Progenitor cell of endocrine pancreas (in vitro differentiated cells): ENCODE measurements around the gene PTPRB. TPM values are rescaled to one million over a fixed set of nuclear protein-coding genes. Genes with fewer than 3 reads are reported as not detected.

Source experiments
- DNase-seq: peaks from one replicate; pipeline ENCODE4 v3.0.0; 2021; ENCODE audit warnings: low spot score; ENCODE audit not compliant: unreplicated experiment
- H3K27ac Mint-ChIP-seq: 2 replicates; pipeline ENCODE4 v1.8.0; 2021; ENCODE audit warnings: mild to moderate bottlenecking, moderate library complexity, mixed read lengths
- H3K27me3 Mint-ChIP-seq: 2 replicates; pipeline ENCODE4 v1.8.0; 2021; ENCODE audit warnings: mixed read lengths
- H3K36me3 Mint-ChIP-seq: 2 replicates; pipeline ENCODE4 v1.8.0; 2022; ENCODE audit warnings: mixed read lengths; ENCODE audit not compliant: insufficient read depth
- H3K4me1 Mint-ChIP-seq: 2 replicates; pipeline ENCODE4 v1.8.0; 2021; ENCODE audit warnings: low read depth, mixed read lengths
- H3K4me3 Mint-ChIP-seq: 2 replicates; pipeline ENCODE4 v1.8.0; 2021; ENCODE audit warnings: low read depth, mild to moderate bottlenecking, moderate library complexity, mixed read lengths
- H3K9me3 Mint-ChIP-seq: 2 replicates; pipeline ENCODE4 v1.8.0; 2021; ENCODE audit warnings: low read depth, mixed read lengths
- total RNA-seq: library from RNA; stranded (reverse); gene quantifications from 2 replicates; pipeline ENCODE4 v1.2.1, GENCODE V29; 2021
- TF ChIP-seq, protein P1 (sequence below): fragments of 200-600 bp; sonication (generic); IDR thresholded peaks from one replicate; pipeline ENCODE4 v1.5.0; 2021; ENCODE audit warnings: antibody characterized with exemption, mild to moderate bottlenecking; ENCODE audit not compliant: unreplicated experiment

Gene PTPRB
- total RNA-seq, 1 donor from 2014 or later: 0.38 TPM

DNA sequence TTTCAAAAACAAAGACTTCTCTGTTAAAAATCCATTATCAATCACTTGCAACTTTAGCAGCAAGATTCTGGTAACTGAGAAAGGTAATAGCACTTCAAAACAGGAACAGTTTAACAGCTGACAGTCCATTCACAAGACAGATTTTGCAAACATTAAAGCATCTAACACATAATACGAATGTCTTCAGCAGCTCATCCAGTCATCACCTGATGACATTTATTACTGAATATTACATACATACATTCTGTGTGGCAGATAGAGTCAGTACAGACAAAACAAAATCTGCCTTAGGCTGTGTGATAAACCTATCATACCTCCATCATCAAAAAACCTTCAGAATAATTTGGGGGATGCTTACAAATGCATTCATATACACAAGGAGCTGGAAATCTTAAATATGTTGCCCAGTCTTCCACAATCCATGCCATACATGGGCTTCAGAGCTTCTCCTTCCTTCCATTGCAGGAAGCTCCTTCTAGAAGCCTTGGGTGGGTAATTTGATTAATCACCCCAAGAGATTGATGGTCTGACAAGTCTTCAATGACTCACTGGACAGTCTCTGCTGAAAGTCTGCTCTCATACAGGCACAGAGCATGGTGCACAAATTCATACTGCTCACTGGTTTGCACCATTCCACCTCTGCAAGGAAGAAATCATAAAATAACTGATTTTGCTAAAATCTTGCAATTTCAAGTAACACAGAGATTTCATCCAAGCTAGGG, 1.6 kb upstream of the PTPRB start:
- DNase-seq: no peak
- H3K9me3 Mint-ChIP-seq: no peaks in the 10 kb centered on the region
- no peak overlapping the region for H3K27ac Mint-ChIP-seq
- peaks cover 10% of the 10 kb centered on the region for H3K27me3 Mint-ChIP-seq
- no peaks in the 10 kb centered on the region for H3K36me3 Mint-ChIP-seq
- H3K4me3 Mint-ChIP-seq: no peak overlapping the region
- H3K4me1 Mint-ChIP-seq: peaks cover 7% of the 10 kb centered on the region
- TF ChIP-seq, protein P1, sequence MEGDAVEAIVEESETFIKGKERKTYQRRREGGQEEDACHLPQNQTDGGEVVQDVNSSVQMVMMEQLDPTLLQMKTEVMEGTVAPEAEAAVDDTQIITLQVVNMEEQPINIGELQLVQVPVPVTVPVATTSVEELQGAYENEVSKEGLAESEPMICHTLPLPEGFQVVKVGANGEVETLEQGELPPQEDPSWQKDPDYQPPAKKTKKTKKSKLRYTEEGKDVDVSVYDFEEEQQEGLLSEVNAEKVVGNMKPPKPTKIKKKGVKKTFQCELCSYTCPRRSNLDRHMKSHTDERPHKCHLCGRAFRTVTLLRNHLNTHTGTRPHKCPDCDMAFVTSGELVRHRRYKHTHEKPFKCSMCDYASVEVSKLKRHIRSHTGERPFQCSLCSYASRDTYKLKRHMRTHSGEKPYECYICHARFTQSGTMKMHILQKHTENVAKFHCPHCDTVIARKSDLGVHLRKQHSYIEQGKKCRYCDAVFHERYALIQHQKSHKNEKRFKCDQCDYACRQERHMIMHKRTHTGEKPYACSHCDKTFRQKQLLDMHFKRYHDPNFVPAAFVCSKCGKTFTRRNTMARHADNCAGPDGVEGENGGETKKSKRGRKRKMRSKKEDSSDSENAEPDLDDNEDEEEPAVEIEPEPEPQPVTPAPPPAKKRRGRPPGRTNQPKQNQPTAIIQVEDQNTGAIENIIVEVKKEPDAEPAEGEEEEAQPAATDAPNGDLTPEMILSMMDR: no peak

DNA sequence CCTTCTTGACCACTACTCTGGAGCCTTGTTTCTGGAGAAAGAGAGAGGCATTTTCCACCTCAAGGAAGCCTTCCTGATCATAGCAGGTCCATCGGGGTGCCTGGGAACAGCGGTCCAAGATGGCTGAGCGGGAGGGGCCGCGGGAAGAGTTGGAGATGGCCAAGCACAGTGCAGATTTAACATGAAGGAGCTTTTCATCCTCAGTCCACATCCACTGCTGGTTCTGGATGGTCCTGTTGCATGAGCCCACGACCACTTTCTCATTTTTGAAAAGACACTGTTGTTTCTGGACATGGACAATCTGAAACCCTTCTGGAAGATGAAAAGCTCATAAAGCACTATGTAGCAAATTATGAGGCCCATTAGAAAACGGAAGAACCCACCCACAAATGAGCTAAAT, 1.5 kb downstream of the PTPRB start:
- TF ChIP-seq, protein P1: no peak
- Mint-ChIP-seq H3K27me3 (peaks cover 6% of the 10 kb centered on the region), H3K4me1 (peaks cover 3% of the 10 kb centered on the region), H3K4me3 (no peak overlapping the region), H3K9me3 (no peaks in the 10 kb centered on the region), H3K27ac (no peak overlapping the region), H3K36me3 (no peaks in the 10 kb centered on the region)
- DNase-seq: no peak

DNA sequence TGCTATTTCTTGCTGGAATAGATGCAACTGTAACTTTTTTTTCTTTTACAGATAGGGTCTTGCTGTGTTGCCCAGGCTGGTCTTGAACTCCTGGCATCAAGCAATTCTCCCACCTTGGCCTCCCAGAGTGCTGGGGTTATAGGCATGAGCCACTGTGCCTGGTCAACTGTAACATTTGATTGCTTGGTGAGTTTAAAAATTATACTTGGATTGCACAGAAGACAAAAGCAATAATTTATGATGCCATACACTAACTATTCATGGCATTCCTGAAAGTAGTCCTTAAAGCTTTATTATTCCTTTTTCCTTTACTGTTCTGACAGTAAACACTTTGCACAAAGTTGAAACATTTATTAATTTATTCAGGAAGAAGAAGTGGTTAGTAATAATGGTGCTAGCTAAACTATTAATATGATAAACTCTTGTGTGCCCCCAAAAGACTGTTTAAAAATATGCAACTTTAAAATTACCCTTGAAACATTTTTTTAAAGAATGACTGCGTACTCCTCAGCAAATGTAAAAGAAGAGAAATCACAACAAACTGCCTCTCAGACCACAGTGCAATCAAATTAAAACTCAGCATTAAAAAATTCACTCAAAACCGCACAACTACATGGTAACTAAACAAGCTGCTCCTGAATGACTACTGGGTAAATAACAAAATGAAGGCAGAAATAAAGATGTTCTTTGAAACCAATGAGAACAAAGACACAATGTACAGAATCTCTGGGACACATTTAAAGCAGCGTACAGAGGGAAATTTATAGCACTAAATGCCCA, 8.3 kb downstream of the PTPRB start:
- Mint-ChIP-seq H3K27me3 (peaks cover 9% of the 10 kb centered on the region), H3K27ac (no peak overlapping the region), H3K4me1 (no peaks in the 10 kb centered on the region), H3K36me3 (no peaks in the 10 kb centered on the region), H3K9me3 (peaks cover 9% of the 10 kb centered on the region), H3K4me3 (no peak overlapping the region)
- TF ChIP-seq, protein P1: no peak
- DNase-seq: no peak

DNA sequence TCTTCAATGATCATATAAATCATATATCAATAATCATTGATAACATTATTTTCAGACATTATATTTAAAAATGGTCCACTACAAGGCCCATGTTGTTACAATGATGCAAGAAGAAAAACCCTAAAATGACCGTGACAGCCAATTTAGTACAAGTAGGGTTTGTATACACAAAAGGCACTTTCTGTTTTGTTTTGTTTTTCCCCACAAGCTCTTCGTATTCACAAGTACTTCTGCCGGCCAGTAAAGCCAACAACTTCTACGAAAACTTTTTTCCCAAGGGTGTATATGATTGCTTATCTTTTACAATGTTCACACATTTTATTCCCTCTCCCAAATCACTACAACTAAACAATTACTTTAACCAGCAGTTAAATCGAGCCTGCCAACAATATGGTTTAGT, 9.6 kb downstream of the PTPRB start:
- Mint-ChIP-seq H3K4me3 (no peak overlapping the region), H3K27me3 (peaks cover 9% of the 10 kb centered on the region), H3K4me1 (no peaks in the 10 kb centered on the region), H3K36me3 (no peaks in the 10 kb centered on the region), H3K27ac (no peak overlapping the region), H3K9me3 (peaks cover 9% of the 10 kb centered on the region)
- TF ChIP-seq, protein P1: no peak
- no peak for DNase-seq

DNA sequence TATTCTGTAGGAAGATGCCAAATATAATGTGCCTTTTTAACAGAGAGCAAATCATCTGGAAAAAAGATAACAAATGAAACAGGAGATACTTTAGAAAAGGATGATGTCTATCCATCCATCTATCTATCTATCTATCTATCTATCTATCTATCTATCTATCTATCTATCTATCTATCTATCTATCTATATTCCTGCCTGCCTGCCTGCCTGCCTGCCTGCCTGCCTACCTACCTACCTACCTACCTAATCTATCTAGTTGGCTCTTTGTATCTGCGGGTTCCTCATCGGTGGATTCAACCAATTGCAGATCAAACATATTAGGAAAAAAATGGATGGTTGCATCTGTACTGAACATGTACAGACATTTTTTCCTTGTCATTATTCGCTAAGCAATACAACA, 11.0 kb downstream of the PTPRB start:
- Mint-ChIP-seq H3K4me1 (no peaks in the 10 kb centered on the region), H3K27ac (no peak overlapping the region), H3K4me3 (no peak overlapping the region), H3K36me3 (no peaks in the 10 kb centered on the region), H3K9me3 (peaks cover 9% of the 10 kb centered on the region), H3K27me3 (peaks cover 9% of the 10 kb centered on the region)
- DNase-seq: no peak
- TF ChIP-seq, protein P1: no peak
